NCI-H82 (cell line): ENCODE data around the gene SYNC.
"Not testable (repeated sequence)": the region's sequence is repeated elsewhere in the genome, so short reads cannot be mapped to it uniquely, and the experiment has no call there.

ENCODE experiments used
- DNase-seq: peaks from one replicate; lab custom pipeline; 2025; lab: John Stamatoyannopoulos, UW

Gene SYNC

GRCh38 chr1:32642292-32642827, 60.2 kb downstream of the SYNC start:
- not testable (repeated sequence) for DNase-seq

- no peak for DNase-seq
Measured at GRCh38 chr1:32639489-32640075, 63.0 kb downstream of the SYNC start.

GRCh38 chr1:32636914-32637645, 65.5 kb downstream of the SYNC start:
- no peak for DNase-seq

- no peak for DNase-seq
Measured at GRCh38 chr1:32635508-32636277, 66.9 kb downstream of the SYNC start.

GRCh38 chr1:32632829-32633228, 69.7 kb downstream of the SYNC start:
- DNase-seq, result no peak

GRCh38 chr1:32630173-32630572, 72.4 kb downstream of the SYNC start:
- DNase-seq, result not testable (repeated sequence)
